ENCODE measurements around the gene KRTAP4-7. TPM values are rescaled to one million over a fixed set of nuclear protein-coding genes. Genes with fewer than 3 reads are reported as not detected.

KRTAP4-7 gene
- total RNA-seq, 2 experiments from 2014 or later: not detected

- no peaks in the 10 kb centered on the region for H3K36me3 ChIP-seq (ENCODE audit: insufficient read depth, low read length)
- ChIA-PET CTCF (ENCODE audit: unreplicated experiment) (no interaction called here), POLR2A (no interaction called here)
- no peaks in the 10 kb centered on the region for H3K9me2 ChIP-seq (ENCODE audit: insufficient read depth, low read length)
- no TSS peak for BruUV-seq (replicated peaks)
- no peaks in the 10 kb centered on the region for H3K4me1 ChIP-seq (ENCODE audit: insufficient read depth, low read length, poor library complexity, severe bottlenecking)
- no peaks in the 10 kb centered on the region for H3K79me2 ChIP-seq (ENCODE audit: insufficient read depth, low read depth, low read length)
- H2AFZ ChIP-seq (ENCODE audit: low read length): no peak overlapping the region
- H4K20me1 ChIP-seq (ENCODE audit: insufficient read depth, low read length): no peaks in the 10 kb centered on the region
- H3K9me3 ChIP-seq (ENCODE audit: low read length): no peaks in the 10 kb centered on the region
- H3K4me2 ChIP-seq (ENCODE audit: low read length): no peak overlapping the region
- no peak overlapping the region for H3K27ac ChIP-seq (ENCODE audit: low read depth, low read length, poor library complexity, severe bottlenecking)
- TF ChIP-seq EZH2phosphoT487 (IDR thresholded peaks at IDR 0.05; ENCODE audit: borderline replicate concordance, low read depth, low read length) (no peak), CTCF (conservative IDR thresholded peaks at IDR 0.05; ENCODE audit: low read length) (no peak)
- DNase-seq (ENCODE audit: low spot score): no peak
- intact Hi-C loops (cut with micrococcal nuclease; ENCODE audit: unreplicated experiment): no loop called here
- H3K4me3 ChIP-seq (ENCODE audit: low read depth, low read length, poor library complexity, severe bottlenecking): no peak overlapping the region
Measured at GRCh38 chr17:41131979-41132378, 48.0 kb downstream of the KRTAP4-7 start.

- ChIA-PET CTCF (ENCODE audit: unreplicated experiment) (no interaction called here), POLR2A (interaction anchor here (1.2 kb wide), 1 partner anchor 10 kb away, joined by 3 read pairs; the partner anchor contains the start of gene KRTAP4-12)
- no peaks in the 10 kb centered on the region for H3K4me1 ChIP-seq (ENCODE audit: insufficient read depth, low read length, poor library complexity, severe bottlenecking)
- no peak for TF ChIP-seq CTCF (conservative IDR thresholded peaks at IDR 0.05; ENCODE audit: low read length)
- no peak for TF ChIP-seq EZH2phosphoT487 (IDR thresholded peaks at IDR 0.05; ENCODE audit: borderline replicate concordance, low read depth, low read length)
- H3K4me2 ChIP-seq (ENCODE audit: low read length): no peak overlapping the region
- H3K79me2 ChIP-seq (ENCODE audit: insufficient read depth, low read depth, low read length): no peaks in the 10 kb centered on the region
- intact Hi-C loops (cut with micrococcal nuclease; ENCODE audit: unreplicated experiment): no loop called here
- H3K27ac ChIP-seq (ENCODE audit: low read depth, low read length, poor library complexity, severe bottlenecking): no peak overlapping the region
- no peak overlapping the region for H3K4me3 ChIP-seq (ENCODE audit: low read depth, low read length, poor library complexity, severe bottlenecking)
- no peaks in the 10 kb centered on the region for H3K36me3 ChIP-seq (ENCODE audit: insufficient read depth, low read length)
- no TSS peak for BruUV-seq (replicated peaks)
- no peak for DNase-seq (ENCODE audit: low spot score)
- no peaks in the 10 kb centered on the region for H3K9me3 ChIP-seq (ENCODE audit: low read length)
- H4K20me1 ChIP-seq (ENCODE audit: insufficient read depth, low read length): no peaks in the 10 kb centered on the region
- H3K9me2 ChIP-seq (ENCODE audit: insufficient read depth, low read length): no peaks in the 10 kb centered on the region
- H2AFZ ChIP-seq (ENCODE audit: low read length): no peak overlapping the region
Measured at GRCh38 chr17:41133880-41134735, 50.2 kb downstream of the KRTAP4-7 start.

Other genes starting within 250 kb of the KRTAP4-7 start
Only the 30 nearest of the 38 such genes appear.
- gene KRT23, start 146.5 kb upstream of the KRTAP4-7 start, total RNA-seq (2014; rRNA removed; shearing (Covaris generic)): not detected in 2 replicates
- gene KRT23, start 146.5 kb upstream of the KRTAP4-7 start, total RNA-seq (2022): not detected in 2 replicates
- gene KRT39, start 117.2 kb upstream of the KRTAP4-7 start, total RNA-seq (2014; rRNA removed; shearing (Covaris generic)): not detected in 2 replicates
- not detected in 2 replicates for gene KRT39, start 117.2 kb upstream of the KRTAP4-7 start, total RNA-seq (2022)
- not detected in 2 replicates for gene KRT40, start 99.8 kb upstream of the KRTAP4-7 start, total RNA-seq (2014; rRNA removed; shearing (Covaris generic))
- not detected in 2 replicates for gene KRT40, start 99.8 kb upstream of the KRTAP4-7 start, total RNA-seq (2022)
- gene KRTAP3-3, start 90.0 kb upstream of the KRTAP4-7 start, total RNA-seq (2014; rRNA removed; shearing (Covaris generic)): not detected in 2 replicates
- gene KRTAP3-3, start 90.0 kb upstream of the KRTAP4-7 start, total RNA-seq (2022): not detected in 2 replicates
- gene KRTAP3-2, start 84.2 kb upstream of the KRTAP4-7 start, total RNA-seq (2014; rRNA removed; shearing (Covaris generic)): not detected in 2 replicates
- not detected in 2 replicates for gene KRTAP3-2, start 84.2 kb upstream of the KRTAP4-7 start, total RNA-seq (2022)
- not detected in 2 replicates for gene KRTAP3-1, start 75.0 kb upstream of the KRTAP4-7 start, total RNA-seq (2014; rRNA removed; shearing (Covaris generic))
- gene KRTAP3-1, start 75.0 kb upstream of the KRTAP4-7 start, total RNA-seq (2022): not detected in 2 replicates
- not detected in 2 replicates for gene KRTAP1-5, start 56.9 kb upstream of the KRTAP4-7 start, total RNA-seq (2014; rRNA removed; shearing (Covaris generic))
- not detected in 2 replicates for gene KRTAP1-5, start 56.9 kb upstream of the KRTAP4-7 start, total RNA-seq (2022)
- not detected in 2 replicates for gene KRTAP1-4, start 54.0 kb upstream of the KRTAP4-7 start, total RNA-seq (2014; rRNA removed; shearing (Covaris generic))
- gene KRTAP1-4, start 54.0 kb upstream of the KRTAP4-7 start, total RNA-seq (2022): not detected in 2 replicates
- not detected in 2 replicates for gene KRTAP1-3, start 49.3 kb upstream of the KRTAP4-7 start, total RNA-seq (2014; rRNA removed; shearing (Covaris generic))
- gene KRTAP1-3, start 49.3 kb upstream of the KRTAP4-7 start, total RNA-seq (2022): not detected in 2 replicates
- not detected in 2 replicates for gene KRTAP1-1, start 42.7 kb upstream of the KRTAP4-7 start, total RNA-seq (2014; rRNA removed; shearing (Covaris generic))
- not detected in 2 replicates for gene KRTAP1-1, start 42.7 kb upstream of the KRTAP4-7 start, total RNA-seq (2022)
- gene KRTAP2-1, start 36.8 kb upstream of the KRTAP4-7 start, total RNA-seq (2014; rRNA removed; shearing (Covaris generic)): not detected in 2 replicates
- not detected in 2 replicates for gene KRTAP2-1, start 36.8 kb upstream of the KRTAP4-7 start, total RNA-seq (2022)
- not detected in 2 replicates for gene KRTAP2-2, start 28.9 kb upstream of the KRTAP4-7 start, total RNA-seq (2014; rRNA removed; shearing (Covaris generic))
- not detected in 2 replicates for gene KRTAP2-2, start 28.9 kb upstream of the KRTAP4-7 start, total RNA-seq (2022)
- gene KRTAP2-3, start 24.0 kb upstream of the KRTAP4-7 start, total RNA-seq (2014; rRNA removed; shearing (Covaris generic)): not detected in 2 replicates
- not detected in 2 replicates for gene KRTAP2-3, start 24.0 kb upstream of the KRTAP4-7 start, total RNA-seq (2022)
- not detected in 2 replicates for gene KRTAP2-4, start 18.3 kb upstream of the KRTAP4-7 start, total RNA-seq (2014; rRNA removed; shearing (Covaris generic))
- not detected in 2 replicates for gene KRTAP2-4, start 18.3 kb upstream of the KRTAP4-7 start, total RNA-seq (2022)
- not detected in 2 replicates for gene KRTAP4-8, start 14.0 kb downstream of the KRTAP4-7 start, total RNA-seq (2014; rRNA removed; shearing (Covaris generic))
- gene KRTAP4-8, start 14.0 kb downstream of the KRTAP4-7 start, total RNA-seq (2022): not detected in 2 replicates
- gene KRTAP4-16, start 18.1 kb downstream of the KRTAP4-7 start, total RNA-seq (2014; rRNA removed; shearing (Covaris generic)): not detected in 2 replicates
- gene KRTAP4-16, start 18.1 kb downstream of the KRTAP4-7 start, total RNA-seq (2022): not detected in 2 replicates
- gene KRTAP4-9, start 21.2 kb downstream of the KRTAP4-7 start, total RNA-seq (2014; rRNA removed; shearing (Covaris generic)): not detected in 2 replicates
- not detected in 2 replicates for gene KRTAP4-9, start 21.2 kb downstream of the KRTAP4-7 start, total RNA-seq (2022)
- not detected in 2 replicates for gene KRTAP4-11, start 34.2 kb downstream of the KRTAP4-7 start, total RNA-seq (2014; rRNA removed; shearing (Covaris generic))
- not detected in 2 replicates for gene KRTAP4-11, start 34.2 kb downstream of the KRTAP4-7 start, total RNA-seq (2022)
- gene KRTAP4-12, start 40.0 kb downstream of the KRTAP4-7 start, total RNA-seq (2014; rRNA removed; shearing (Covaris generic)): not detected in 2 replicates
- not detected in 2 replicates for gene KRTAP4-12, start 40.0 kb downstream of the KRTAP4-7 start, total RNA-seq (2022)
- not detected in 2 replicates for gene KRTAP4-6, start 56.4 kb downstream of the KRTAP4-7 start, total RNA-seq (2014; rRNA removed; shearing (Covaris generic))
- gene KRTAP4-6, start 56.4 kb downstream of the KRTAP4-7 start, total RNA-seq (2022): not detected in 2 replicates
- not detected in 2 replicates for gene KRTAP4-5, start 65.7 kb downstream of the KRTAP4-7 start, total RNA-seq (2014; rRNA removed; shearing (Covaris generic))
- not detected in 2 replicates for gene KRTAP4-5, start 65.7 kb downstream of the KRTAP4-7 start, total RNA-seq (2022)
- not detected in 2 replicates for gene KRTAP4-4, start 76.6 kb downstream of the KRTAP4-7 start, total RNA-seq (2014; rRNA removed; shearing (Covaris generic))
- not detected in 2 replicates for gene KRTAP4-4, start 76.6 kb downstream of the KRTAP4-7 start, total RNA-seq (2022)
- not detected in 2 replicates for gene KRTAP4-3, start 84.1 kb downstream of the KRTAP4-7 start, total RNA-seq (2014; rRNA removed; shearing (Covaris generic))
- not detected in 2 replicates for gene KRTAP4-3, start 84.1 kb downstream of the KRTAP4-7 start, total RNA-seq (2022)
- not detected in 2 replicates for gene KRTAP4-2, start 94.1 kb downstream of the KRTAP4-7 start, total RNA-seq (2014; rRNA removed; shearing (Covaris generic))
- gene KRTAP4-2, start 94.1 kb downstream of the KRTAP4-7 start, total RNA-seq (2022): not detected in 2 replicates
- gene KRTAP4-1, start 100.8 kb downstream of the KRTAP4-7 start, total RNA-seq (2014; rRNA removed; shearing (Covaris generic)): not detected in 2 replicates
- not detected in 2 replicates for gene KRTAP4-1, start 100.8 kb downstream of the KRTAP4-7 start, total RNA-seq (2022)
- not detected in 2 replicates for gene KRTAP9-1, start 105.7 kb downstream of the KRTAP4-7 start, total RNA-seq (2014; rRNA removed; shearing (Covaris generic))
- not detected in 2 replicates for gene KRTAP9-1, start 105.7 kb downstream of the KRTAP4-7 start, total RNA-seq (2022)
- not detected in 2 replicates for gene KRTAP9-2, start 142.5 kb downstream of the KRTAP4-7 start, total RNA-seq (2014; rRNA removed; shearing (Covaris generic))
- not detected in 2 replicates for gene KRTAP9-2, start 142.5 kb downstream of the KRTAP4-7 start, total RNA-seq (2022)
- gene KRTAP9-3, start 148.3 kb downstream of the KRTAP4-7 start, total RNA-seq (2014; rRNA removed; shearing (Covaris generic)): not detected in 2 replicates
- gene KRTAP9-3, start 148.3 kb downstream of the KRTAP4-7 start, total RNA-seq (2022): not detected in 2 replicates
- not detected in 2 replicates for gene KRTAP9-8, start 153.8 kb downstream of the KRTAP4-7 start, total RNA-seq (2014; rRNA removed; shearing (Covaris generic))
- not detected in 2 replicates for gene KRTAP9-8, start 153.8 kb downstream of the KRTAP4-7 start, total RNA-seq (2022)
- gene KRTAP9-4, start 165.5 kb downstream of the KRTAP4-7 start, total RNA-seq (2014; rRNA removed; shearing (Covaris generic)): not detected in 2 replicates
- not detected in 2 replicates for gene KRTAP9-4, start 165.5 kb downstream of the KRTAP4-7 start, total RNA-seq (2022)

All from OCI-LY7 (cell line).